HCT116 (cell line): ENCODE data around the gene ZNRF3. TPM values are rescaled to one million over a fixed set of nuclear protein-coding genes. Genes with fewer than 3 reads are reported as not detected.

Experiments used
- ATAC-seq: fragments of 200-7000 bp; cut with Tn5 transposase; 2 replicates; pipeline ENCODE4 v1.9.1; 2020; ENCODE audit warnings: mild to moderate bottlenecking, moderate library complexity
- BruUV-seq: library from RNA; stranded (reverse); fragments of 400-500 nt; replicated peaks from 2 replicates; lab custom pipeline; 2021; lab: Mats Ljungman, UMichigan
- CTCF ChIA-PET: fragments of 300-600 bp; sonication (Branson Sonifier 250); formaldehyde crosslinking; loops from one replicate; lab custom pipeline; 2021; ENCODE audit warnings: antibody characterized with exemption; lab: Charles Lee
- POLR2A ChIA-PET: fragments of 300-600, 350-600 bp; sonication (Branson Sonifier 250); formaldehyde crosslinking; loops from one replicate; lab custom pipeline; 2021; ENCODE audit warnings: antibody characterized with exemption; lab: Charles Lee
- RAD21 ChIA-PET, 2 experiments: fragments of 300-600 bp; sonication (Branson Sonifier 250); formaldehyde crosslinking; loops; one replicate each; lab custom pipeline; 2023; ENCODE audit warnings: low total read pairs in 2 of 2; ENCODE audit not compliant: uncharacterized antibody in 2 of 2, unreplicated experiment in 2 of 2, low non-redundant PET in 1 of 2; lab: Charles Lee
- DNase-seq: peaks from one replicate; pipeline ENCODE4 v3.0.0-alpha.2; 2010; ENCODE audit warnings: low read depth, low spot score
- H2AFZ ChIP-seq: fragments of 200-600 bp; shearing (Covaris generic), sonication (generic); 2 replicates; pipeline ENCODE4 v1.6.1; 2017; ENCODE audit warnings: low read depth, mixed run types, mixed read lengths, antibody characterized with exemption, low read length; ENCODE audit not compliant: poor library complexity, severe bottlenecking
- H3K27ac ChIP-seq: 2 replicates; pipeline ENCODE4 v1.5.1; 2012; ENCODE audit warnings: low read depth, low read length
- H3K27me3 ChIP-seq: fragments of 200-600 bp; sonication (generic); 2 replicates; pipeline ENCODE4 v1.6.1; 2016; ENCODE audit warnings: mixed run types, low read length, mixed read lengths; ENCODE audit not compliant: insufficient read depth
- H3K36me3 ChIP-seq, 2 experiments: fragments of 200-500 bp in 1 of 2; fragments of 200-600 bp in 1 of 2; sonication (Bioruptor generic) in 1 of 2; sonication (generic) in 1 of 2; 2 replicates each; pipeline versions ENCODE4 v1.5.1 to v1.6.1; 2014 to 2016; ENCODE audit warnings: low read length in 2 of 2, inconsistent platforms in 1 of 2, mixed read lengths in 1 of 2, mixed run types in 1 of 2; ENCODE audit not compliant: insufficient read depth in 2 of 2, control insufficient read depth in 1 of 2
- H3K4me1 ChIP-seq, 2 experiments: fragments of 200-600 bp in 1 of 2; sonication (generic) in 1 of 2; 2 replicates each; pipeline versions ENCODE4 v1.5.1 to v1.6.1; 2012 to 2017; ENCODE audit warnings: low read length in 2 of 2, inconsistent platforms in 1 of 2, mild to moderate bottlenecking in 1 of 2, mixed read lengths in 1 of 2, mixed run types in 1 of 2, moderate library complexity in 1 of 2; ENCODE audit not compliant: insufficient read depth in 2 of 2, control insufficient read depth in 1 of 2
- H3K4me2 ChIP-seq: fragments of 200-600 bp; sonication (generic); 2 replicates; pipeline ENCODE4 v1.6.1; 2017; ENCODE audit warnings: mixed run types, low read length, mixed read lengths
- H3K4me3 ChIP-seq, 2 experiments: fragments of 200-600 bp in 1 of 2; sonication (generic) in 1 of 2; replicated peaks in 1 of 2; 2 replicates each; pipeline ENCODE4 v1.5.1; 2011 to 2016; ENCODE audit warnings: low read length in 2 of 2, control low read depth in 1 of 2, low read depth in 1 of 2, mild to moderate bottlenecking in 1 of 2, mixed read lengths in 1 of 2, mixed run types in 1 of 2
- H3K79me2 ChIP-seq: fragments of 200-600 bp; sonication (generic); 2 replicates; pipeline ENCODE4 v1.6.1; 2017; ENCODE audit warnings: mild to moderate bottlenecking, mixed run types, low read length, moderate library complexity, mixed read lengths; ENCODE audit not compliant: insufficient read depth
- H3K9ac ChIP-seq: fragments of 200-600 bp; sonication (generic); 2 replicates; pipeline ENCODE4 v1.6.1; 2016; ENCODE audit warnings: low read length, mixed read lengths
- H3K9me2 ChIP-seq: fragments of 200-600 bp; sonication (generic), shearing (Covaris generic); 2 replicates; pipeline ENCODE4 v1.6.1; 2017; ENCODE audit warnings: mixed run types, mild to moderate bottlenecking, moderate library complexity; ENCODE audit not compliant: insufficient read depth
- H3K9me3 ChIP-seq, 2 experiments: fragments of 200-500 bp in 1 of 2; fragments of 200-600 bp in 1 of 2; sonication (Bioruptor generic) in 1 of 2; sonication (generic) in 1 of 2; 2 replicates each; pipeline ENCODE4 v1.6.1; 2014 to 2017; ENCODE audit warnings: low read length in 2 of 2, mixed read lengths in 2 of 2, inconsistent platforms in 1 of 2, low read depth in 1 of 2, mild to moderate bottlenecking in 1 of 2, mixed run types in 1 of 2, moderate library complexity in 1 of 2; ENCODE audit not compliant: control insufficient read depth in 1 of 2, insufficient read depth in 1 of 2
- H4K20me1 ChIP-seq: fragments of 200-600 bp; sonication (generic), shearing (Covaris generic); 2 replicates; pipeline ENCODE4 v1.6.1; 2017; ENCODE audit warnings: mixed run types, mild to moderate bottlenecking, moderate library complexity; ENCODE audit not compliant: insufficient read depth
- CBX3 ChIP-seq: IDR thresholded peaks from 2 replicates; pipeline ENCODE4 v1.6.1; 2012; ENCODE audit warnings: low read depth
- CEBPB ChIP-seq: IDR thresholded peaks from 2 replicates; pipeline ENCODE4 v1.6.1; 2012; ENCODE audit warnings: low read depth
- EGR1 ChIP-seq: IDR thresholded peaks from 2 replicates; pipeline ENCODE4 v1.6.1; 2012; ENCODE audit warnings: low read depth
- ELF1 ChIP-seq: IDR thresholded peaks from 2 replicates; pipeline ENCODE4 v1.6.1; 2012; ENCODE audit warnings: low read depth, borderline replicate concordance
- EZH2phosphoT487 ChIP-seq: fragments of 200-600 bp; IDR thresholded peaks from 2 replicates; pipeline ENCODE4 v1.6.1; 2018; ENCODE audit warnings: antibody characterized with exemption, borderline replicate concordance
- FOSL1 ChIP-seq: IDR thresholded peaks from 2 replicates; pipeline ENCODE4 v1.6.1; 2012; ENCODE audit warnings: low read depth
- JUND ChIP-seq: IDR thresholded peaks from 2 replicates; pipeline ENCODE4 v1.6.1; 2012
- POLR2A ChIP-seq: IDR thresholded peaks from 2 replicates; pipeline ENCODE4 v1.7.0; 2011; ENCODE audit warnings: borderline replicate concordance; ENCODE audit not compliant: insufficient read depth, insufficient read length; ENCODE audit errors: extremely low read depth
- POLR2AphosphoS5 ChIP-seq: IDR thresholded peaks from 2 replicates; pipeline ENCODE4 v1.6.1; 2011; ENCODE audit warnings: mild to moderate bottlenecking, low read depth, low read length, moderate library complexity
- RAD21 ChIP-seq: IDR thresholded peaks from 2 replicates; pipeline ENCODE4 v1.6.1; 2012; ENCODE audit warnings: low read depth, mild to moderate bottlenecking
- SRF ChIP-seq: IDR thresholded peaks from 2 replicates; pipeline ENCODE4 v1.6.1; 2012; ENCODE audit warnings: low read depth
- TCF7L2 ChIP-seq: IDR thresholded peaks from 2 replicates; pipeline ENCODE4 v1.7.0; 2011; ENCODE audit warnings: borderline replicate concordance, inconsistent platforms; ENCODE audit not compliant: insufficient read depth, insufficient read length; ENCODE audit errors: extremely low read depth
- intact Hi-C: fragments of 100-400 bp; cut with micrococcal nuclease; formaldehyde crosslinking; loops from 2 replicates; pipeline ENCODE4 v1.10.0; 2022
- total RNA-seq: library from RNA; stranded (reverse); gene quantifications from one replicate; pipeline ENCODE4 v1.2.1, GENCODE V29; 2021; ENCODE audit not compliant: unreplicated experiment
- TF ChIP-seq, protein P1 (sequence below): IDR thresholded peaks from 2 replicates; pipeline ENCODE4 v1.6.1; 2012
- TF ChIP-seq, protein P2 (sequence below): IDR thresholded peaks from 2 replicates; pipeline ENCODE4 v1.6.1; 2012
- TF ChIP-seq, protein P3 (sequence below), 3 experiments: fragments of 200-600 bp in 1 of 3; sonication (generic) in 1 of 3; IDR thresholded peaks in 2 of 3; conservative IDR thresholded peaks in 1 of 3; 2 replicates each; pipeline ENCODE4 v1.5.1; 2012 to 2017; ENCODE audit warnings: low read depth in 2 of 3, low read length in 2 of 3, antibody characterized with exemption in 1 of 3, borderline replicate concordance in 1 of 3, control low read depth in 1 of 3, mild to moderate bottlenecking in 1 of 3, mixed read lengths in 1 of 3, mixed run types in 1 of 3, moderate library complexity in 1 of 3; ENCODE audit not compliant: insufficient read depth in 1 of 3
- TF ChIP-seq, protein P4 (sequence below): IDR thresholded peaks from 2 replicates; pipeline ENCODE4 v1.6.1; 2011; ENCODE audit warnings: mild to moderate bottlenecking, low read length, moderate library complexity; ENCODE audit not compliant: insufficient replicate concordance; ENCODE audit errors: extremely low read depth

ZNRF3 gene
- total RNA-seq, 1 experiment from 2014 or later, result 12.2 TPM

DNA sequence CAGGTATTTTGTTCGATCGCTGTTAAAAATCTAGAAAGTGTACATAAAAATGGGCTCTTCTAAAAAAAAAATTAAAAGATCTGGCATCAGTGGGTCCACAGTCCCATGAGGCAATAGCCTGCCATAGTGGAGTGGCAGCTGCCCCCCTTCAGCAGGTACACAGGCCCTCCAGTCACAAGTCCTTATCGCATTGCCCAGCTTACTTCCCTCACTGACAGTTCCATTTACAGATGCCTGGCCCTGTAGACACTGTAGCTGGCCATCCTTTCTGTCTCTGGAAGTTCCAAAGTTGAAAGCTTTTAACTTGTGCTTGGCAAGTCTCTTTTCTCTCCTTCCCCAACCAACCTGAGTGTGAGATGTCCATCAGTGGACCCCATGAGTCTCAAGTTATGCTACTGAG is 11.4 kb downstream of the ZNRF3 start:
- H3K9me3 ChIP-seq, result no peaks in the 10 kb centered on the region
- H3K9ac ChIP-seq, result no peak overlapping the region
- peaks cover 90% of the 10 kb centered on the region for H3K79me2 ChIP-seq
- no peaks in the 10 kb centered on the region for H3K27me3 ChIP-seq
- intact Hi-C loops, result no loop called here
- peaks cover 3% of the 10 kb centered on the region; the same call in 1 of the 2 replicates for H4K20me1 ChIP-seq
- BruUV-seq, result no TSS peak
- no peak overlapping the region for H2AFZ ChIP-seq
- no peak overlapping the region for H3K4me3 ChIP-seq
- no peak for ATAC-seq
- ChIA-PET CTCF (no interaction called here), RAD21 (no interaction called here), POLR2A (no interaction called here)
- no peaks in the 10 kb centered on the region for H3K36me3 ChIP-seq
- no peak for TF ChIP-seq POLR2A
- TF ChIP-seq, protein P1, sequence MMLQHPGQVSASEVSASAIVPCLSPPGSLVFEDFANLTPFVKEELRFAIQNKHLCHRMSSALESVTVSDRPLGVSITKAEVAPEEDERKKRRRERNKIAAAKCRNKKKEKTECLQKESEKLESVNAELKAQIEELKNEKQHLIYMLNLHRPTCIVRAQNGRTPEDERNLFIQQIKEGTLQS, result no peak
- TF ChIP-seq JUND, result no peak
- TF ChIP-seq, protein P2, sequence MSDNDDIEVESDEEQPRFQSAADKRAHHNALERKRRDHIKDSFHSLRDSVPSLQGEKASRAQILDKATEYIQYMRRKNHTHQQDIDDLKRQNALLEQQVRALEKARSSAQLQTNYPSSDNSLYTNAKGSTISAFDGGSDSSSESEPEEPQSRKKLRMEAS, result no peak
- no peak for TF ChIP-seq FOSL1
- no peak for TF ChIP-seq SRF
- no peak for TF ChIP-seq CEBPB
- TF ChIP-seq, protein P3, sequence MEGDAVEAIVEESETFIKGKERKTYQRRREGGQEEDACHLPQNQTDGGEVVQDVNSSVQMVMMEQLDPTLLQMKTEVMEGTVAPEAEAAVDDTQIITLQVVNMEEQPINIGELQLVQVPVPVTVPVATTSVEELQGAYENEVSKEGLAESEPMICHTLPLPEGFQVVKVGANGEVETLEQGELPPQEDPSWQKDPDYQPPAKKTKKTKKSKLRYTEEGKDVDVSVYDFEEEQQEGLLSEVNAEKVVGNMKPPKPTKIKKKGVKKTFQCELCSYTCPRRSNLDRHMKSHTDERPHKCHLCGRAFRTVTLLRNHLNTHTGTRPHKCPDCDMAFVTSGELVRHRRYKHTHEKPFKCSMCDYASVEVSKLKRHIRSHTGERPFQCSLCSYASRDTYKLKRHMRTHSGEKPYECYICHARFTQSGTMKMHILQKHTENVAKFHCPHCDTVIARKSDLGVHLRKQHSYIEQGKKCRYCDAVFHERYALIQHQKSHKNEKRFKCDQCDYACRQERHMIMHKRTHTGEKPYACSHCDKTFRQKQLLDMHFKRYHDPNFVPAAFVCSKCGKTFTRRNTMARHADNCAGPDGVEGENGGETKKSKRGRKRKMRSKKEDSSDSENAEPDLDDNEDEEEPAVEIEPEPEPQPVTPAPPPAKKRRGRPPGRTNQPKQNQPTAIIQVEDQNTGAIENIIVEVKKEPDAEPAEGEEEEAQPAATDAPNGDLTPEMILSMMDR (IDR thresholded peaks at IDR 0.05 in 2 of 3, conservative IDR thresholded peaks at IDR 0.05 in 1 of 3; ENCODE audit: borderline replicate concordance in 1 of 3, insufficient read depth in 1 of 3, low read depth in 2 of 3, low read length in 2 of 3), result no peak
- TF ChIP-seq, protein P4, sequence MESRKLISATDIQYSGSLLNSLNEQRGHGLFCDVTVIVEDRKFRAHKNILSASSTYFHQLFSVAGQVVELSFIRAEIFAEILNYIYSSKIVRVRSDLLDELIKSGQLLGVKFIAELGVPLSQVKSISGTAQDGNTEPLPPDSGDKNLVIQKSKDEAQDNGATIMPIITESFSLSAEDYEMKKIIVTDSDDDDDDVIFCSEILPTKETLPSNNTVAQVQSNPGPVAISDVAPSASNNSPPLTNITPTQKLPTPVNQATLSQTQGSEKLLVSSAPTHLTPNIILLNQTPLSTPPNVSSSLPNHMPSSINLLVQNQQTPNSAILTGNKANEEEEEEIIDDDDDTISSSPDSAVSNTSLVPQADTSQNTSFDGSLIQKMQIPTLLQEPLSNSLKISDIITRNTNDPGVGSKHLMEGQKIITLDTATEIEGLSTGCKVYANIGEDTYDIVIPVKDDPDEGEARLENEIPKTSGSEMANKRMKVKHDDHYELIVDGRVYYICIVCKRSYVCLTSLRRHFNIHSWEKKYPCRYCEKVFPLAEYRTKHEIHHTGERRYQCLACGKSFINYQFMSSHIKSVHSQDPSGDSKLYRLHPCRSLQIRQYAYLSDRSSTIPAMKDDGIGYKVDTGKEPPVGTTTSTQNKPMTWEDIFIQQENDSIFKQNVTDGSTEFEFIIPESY, result no peak
- TF ChIP-seq POLR2AphosphoS5, result no peak
- TF ChIP-seq RAD21, result no peak
- no peak for TF ChIP-seq EGR1
- no peak for TF ChIP-seq EZH2phosphoT487
- no peak for TF ChIP-seq CBX3
- no peak for TF ChIP-seq TCF7L2
- TF ChIP-seq ELF1, result no peak
- no peak for DNase-seq
- H3K4me1 ChIP-seq, result peaks cover 30 to 52% of the 10 kb centered on the region in 2 experiments
- H3K27ac ChIP-seq, result no peak overlapping the region
- no peak overlapping the region for H3K4me2 ChIP-seq
- no peaks in the 10 kb centered on the region for H3K9me2 ChIP-seq
